Measurements from ENCODE around the gene ATCAY.

Gene ATCAY

DNA sequence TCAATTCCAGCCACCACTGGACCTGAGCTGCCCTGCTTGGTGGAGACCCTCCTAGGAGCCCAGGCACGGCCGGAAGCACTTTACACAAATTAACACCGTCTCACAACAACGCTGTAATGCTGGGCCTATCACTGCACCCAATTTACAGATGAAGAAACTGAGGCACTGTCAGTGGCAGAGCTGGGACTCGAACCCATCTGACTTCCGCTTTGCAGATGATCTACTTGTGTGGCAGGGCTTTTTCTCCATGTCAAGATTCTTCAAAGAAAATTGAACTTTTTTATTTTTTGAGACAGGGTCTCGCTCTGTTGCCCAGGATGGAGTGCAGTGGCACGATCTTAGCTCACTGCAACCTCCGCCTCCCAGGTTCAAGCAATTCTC, 45.4 kb upstream of the ATCAY start:
- no peak for DNase-seq (ENCODE audit: low spot score)
- ChIA-PET POLR2A (ENCODE audit: low non-redundant PET) (no interaction called here), CTCF (no interaction called here)
- no peak for TF ChIP-seq CTCF (conservative IDR thresholded peaks at IDR 0.05; ENCODE audit: low read depth)
- H3K27ac ChIP-seq: no peak overlapping the region

- no peak overlapping the region for H3K27ac ChIP-seq
- CTCF ChIA-PET: no interaction called here
- POLR2A ChIA-PET (ENCODE audit: low non-redundant PET): no interaction called here
- TF ChIP-seq CTCF (conservative IDR thresholded peaks at IDR 0.05; ENCODE audit: low read depth): no peak
- no peak for DNase-seq (ENCODE audit: low spot score)
Measured at GRCh38 chr19:3836887-3837286, 43.6 kb upstream of the ATCAY start.

- CTCF ChIA-PET: no interaction called here
- no peak overlapping the region for H3K27ac ChIP-seq
- POLR2A ChIA-PET (ENCODE audit: low non-redundant PET): no interaction called here
- TF ChIP-seq CTCF (conservative IDR thresholded peaks at IDR 0.05; ENCODE audit: low read depth): no peak
- no peak for DNase-seq (ENCODE audit: low spot score)
Measured at GRCh38 chr19:3837332-3837731, 43.2 kb upstream of the ATCAY start.

DNA sequence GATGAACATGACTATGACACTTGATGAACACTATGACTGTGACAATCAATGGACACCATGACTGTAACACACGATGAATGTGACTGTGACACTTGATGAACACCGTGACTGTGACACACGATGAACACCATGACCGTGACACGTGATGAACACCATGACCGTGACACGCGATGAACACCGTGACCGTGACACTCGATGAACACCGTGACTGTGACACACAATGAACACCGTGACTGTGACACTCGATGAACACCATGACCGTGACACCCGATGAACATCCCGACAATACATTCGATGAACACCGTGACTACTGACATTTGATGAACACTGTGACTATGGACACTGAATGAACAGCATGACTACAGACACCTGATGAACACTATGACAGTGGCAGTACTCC, 42.6 kb upstream of the ATCAY start:
- CTCF ChIA-PET: no interaction called here
- TF ChIP-seq CTCF (conservative IDR thresholded peaks at IDR 0.05; ENCODE audit: low read depth): no peak
- H3K27ac ChIP-seq: no peak overlapping the region
- no peak for DNase-seq (ENCODE audit: low spot score)
- POLR2A ChIA-PET (ENCODE audit: low non-redundant PET): no interaction called here

GRCh38 chr19:3838661-3839060, 41.8 kb upstream of the ATCAY start:
- H3K27ac ChIP-seq: no peak overlapping the region
- CTCF ChIA-PET: no interaction called here

DNA sequence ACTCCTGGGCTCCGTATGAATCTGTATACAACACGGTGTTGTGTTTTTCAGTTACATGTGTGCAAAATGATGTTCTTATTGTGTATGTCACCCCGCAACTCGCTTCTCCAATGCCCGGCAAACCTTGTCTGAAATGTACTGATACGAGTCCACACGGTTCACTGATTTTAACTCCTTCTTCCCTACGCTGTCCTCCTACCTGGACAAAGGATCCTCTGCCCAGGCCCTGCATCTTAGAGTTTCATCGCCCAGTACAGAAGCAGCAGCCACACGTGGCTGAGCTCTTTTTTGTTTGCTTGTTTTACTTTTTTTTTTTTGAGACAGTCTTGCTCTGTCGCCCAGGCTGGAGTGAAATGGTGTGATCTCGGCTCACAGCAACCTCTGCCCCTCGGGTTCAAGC, 40.5 kb upstream of the ATCAY start:
- TF ChIP-seq CTCF (conservative IDR thresholded peaks at IDR 0.05; ENCODE audit: low read depth): no peak
- POLR2A ChIA-PET (ENCODE audit: low non-redundant PET): no interaction called here
- DNase-seq (ENCODE audit: low spot score): no peak

More at GRCh38 chr19:3838661-3839060, 41.8 kb upstream of the ATCAY start:
- POLR2A ChIA-PET (ENCODE audit: low non-redundant PET): no interaction called here
- TF ChIP-seq CTCF (conservative IDR thresholded peaks at IDR 0.05; ENCODE audit: low read depth): no peak
- no peak for DNase-seq (ENCODE audit: low spot score)

DNA sequence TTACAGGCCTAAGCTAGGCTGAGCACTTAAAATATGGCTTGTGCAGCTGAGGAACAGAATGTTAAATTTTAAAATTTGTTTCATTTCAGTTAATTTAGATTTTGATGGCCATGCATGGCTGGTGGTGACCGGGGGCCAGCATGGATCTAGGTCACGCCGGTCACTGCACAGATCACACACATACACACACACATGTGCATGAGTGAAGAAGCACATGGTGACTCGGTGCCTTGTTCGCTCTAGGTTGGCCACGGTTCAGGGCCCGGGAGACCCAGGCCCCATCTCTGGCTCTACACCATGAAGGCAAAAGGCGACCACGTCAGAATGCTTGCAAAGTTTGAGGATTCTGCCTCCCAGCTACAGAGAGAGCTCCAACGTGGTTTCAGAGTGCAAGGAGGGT, 39.7 kb upstream of the ATCAY start:
- TF ChIP-seq CTCF (conservative IDR thresholded peaks at IDR 0.05; ENCODE audit: low read depth): no peak
- no peak overlapping the region for H3K27ac ChIP-seq
- CTCF ChIA-PET: interaction anchor here (0.7 kb wide), 1 partner anchor 58 kb away, joined by 4 read pairs; no protein-coding TSS in a partner anchor
- DNase-seq (ENCODE audit: low spot score): no peak
- POLR2A ChIA-PET (ENCODE audit: low non-redundant PET): interaction anchor here (0.6 kb wide), 1 partner anchor 147 kb away, joined by 3 read pairs; no protein-coding TSS in a partner anchor

More for the DNA sequence above, 40.5 kb upstream of the ATCAY start:
- H3K27ac ChIP-seq: no peak overlapping the region
- CTCF ChIA-PET: interaction anchor here (0.6 kb wide), 1 partner anchor 19 kb away, joined by 5 read pairs; no protein-coding TSS in a partner anchor
